ENCODE measurements around the gene TYSND1. TPM values are rescaled to one million over a fixed set of nuclear protein-coding genes. Genes with fewer than 3 reads are reported as not detected.

TYSND1 gene
- total RNA-seq, 1 experiment from 2014 or later: 78.2 TPM

- CTCF ChIA-PET: no interaction called here
- POLR2A ChIA-PET (ENCODE audit: unreplicated experiment): no interaction called here
- no peak; the same call in 1 of the 2 replicates for ATAC-seq
- no peaks in the 10 kb centered on the region for H4K20me1 ChIP-seq (ENCODE audit: low read length)
- no peak overlapping the region for H3K27ac ChIP-seq (ENCODE audit: low read length)
- no peaks in the 10 kb centered on the region for H3K27me3 ChIP-seq (ENCODE audit: low read length)
- H2AFZ ChIP-seq (ENCODE audit: low read length): no peak overlapping the region
- BruUV-seq (replicated peaks): no TSS peak
- H3K36me3 ChIP-seq (ENCODE audit: low read depth, low read length): peaks cover 7% of the 10 kb centered on the region; the same call in 1 of the 2 replicates
- no peak for DNase-seq
- intact Hi-C loops (cut with micrococcal nuclease): no loop called here
- no peak overlapping the region for H3K4me3 ChIP-seq (ENCODE audit: low read length)
- no peaks in the 10 kb centered on the region for H3K9me3 ChIP-seq (ENCODE audit: low read length)
- H3K4me1 ChIP-seq (ENCODE audit: insufficient read depth, low read length): peaks cover 10% of the 10 kb centered on the region
- no peaks in the 10 kb centered on the region for H3F3A ChIP-seq (ENCODE audit: low read length, unreplicated experiment)
- no peak overlapping the region for H3K9ac ChIP-seq (ENCODE audit: low read length)
- no peaks in the 10 kb centered on the region for H3K9me2 ChIP-seq (replicated peaks; ENCODE audit: low read length)
- TF ChIP-seq EZH2 (IDR thresholded peaks at IDR 0.05; ENCODE audit: low read length, unreplicated experiment): no peak
- no peak for TF ChIP-seq EZH2phosphoT487 (IDR thresholded peaks at IDR 0.05; ENCODE audit: borderline replicate concordance, low read length)
- TF ChIP-seq CTCF (conservative IDR thresholded peaks at IDR 0.05; ENCODE audit: low read depth, low read length): no peak
- peaks cover 27% of the 10 kb centered on the region for H3K79me2 ChIP-seq (ENCODE audit: low read length)
- no peak overlapping the region for H3K4me2 ChIP-seq (ENCODE audit: low read length)
Observed at GRCh38 chr10:70125918-70126552, 20.5 kb downstream of the TYSND1 start.

- no peak for DNase-seq
- no peaks in the 10 kb centered on the region for H3K9me2 ChIP-seq (replicated peaks; ENCODE audit: low read length)
- intact Hi-C loops (cut with micrococcal nuclease): no loop called here
- BruUV-seq (replicated peaks): no TSS peak
- no peaks in the 10 kb centered on the region for H3K9me3 ChIP-seq (ENCODE audit: low read length)
- H4K20me1 ChIP-seq (ENCODE audit: low read length): no peaks in the 10 kb centered on the region
- H3K4me3 ChIP-seq (ENCODE audit: low read length): no peak overlapping the region
- no peak overlapping the region for H2AFZ ChIP-seq (ENCODE audit: low read length)
- ChIA-PET CTCF (no interaction called here), POLR2A (ENCODE audit: unreplicated experiment) (interaction anchor here (0.6 kb wide), 1 partner anchor 66 kb away, joined by 15 read pairs; no protein-coding TSS in a partner anchor)
- H3K4me1 ChIP-seq (ENCODE audit: insufficient read depth, low read length): no peaks in the 10 kb centered on the region
- H3K9ac ChIP-seq (ENCODE audit: low read length): no peak overlapping the region
- no peak for TF ChIP-seq EZH2phosphoT487 (IDR thresholded peaks at IDR 0.05; ENCODE audit: borderline replicate concordance, low read length)
- no peak for TF ChIP-seq CTCF (conservative IDR thresholded peaks at IDR 0.05; ENCODE audit: low read depth, low read length)
- no peak for TF ChIP-seq EZH2 (IDR thresholded peaks at IDR 0.05; ENCODE audit: low read length, unreplicated experiment)
- no peak overlapping the region for H3K4me2 ChIP-seq (ENCODE audit: low read length)
- H3K79me2 ChIP-seq (ENCODE audit: low read length): peaks cover 16% of the 10 kb centered on the region
- H3F3A ChIP-seq (ENCODE audit: low read length, unreplicated experiment): no peaks in the 10 kb centered on the region
- ATAC-seq: no peak
- H3K27ac ChIP-seq (ENCODE audit: low read length): no peak overlapping the region
- peaks cover 15% of the 10 kb centered on the region for H3K36me3 ChIP-seq (ENCODE audit: low read depth, low read length)
- H3K27me3 ChIP-seq (ENCODE audit: low read length): no peaks in the 10 kb centered on the region
Observed at GRCh38 chr10:70124918-70125317, 21.6 kb downstream of the TYSND1 start.

DNA sequence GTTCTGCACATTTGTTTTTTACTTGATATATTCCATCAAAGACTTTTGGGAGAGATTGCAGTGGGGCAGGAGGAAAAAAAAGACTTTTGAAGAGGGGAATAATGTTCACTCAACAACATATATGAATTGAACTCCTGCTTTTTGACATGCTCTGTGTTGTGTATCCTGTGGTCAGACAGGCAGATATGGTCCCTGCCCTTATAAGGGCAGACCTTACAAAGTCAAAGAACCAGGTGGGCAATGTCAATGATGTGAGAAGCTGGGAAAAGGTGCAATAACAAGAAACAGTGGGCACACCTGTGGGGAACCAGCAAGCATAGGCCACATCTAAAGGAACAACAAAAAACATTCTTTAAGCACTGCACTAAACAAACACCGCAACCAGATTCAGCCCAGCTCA lies 22.1 kb downstream of the TYSND1 start:
- no peak for TF ChIP-seq EZH2phosphoT487 (IDR thresholded peaks at IDR 0.05; ENCODE audit: borderline replicate concordance, low read length)
- Histone ChIP-seq H2AFZ (ENCODE audit: low read length) (no peak overlapping the region), H3K9me3 (ENCODE audit: low read length) (no peaks in the 10 kb centered on the region), H3K4me1 (ENCODE audit: insufficient read depth, low read length) (no peaks in the 10 kb centered on the region), H3K4me3 (ENCODE audit: low read length) (no peak overlapping the region), H3F3A (ENCODE audit: low read length, unreplicated experiment) (no peaks in the 10 kb centered on the region), H4K20me1 (ENCODE audit: low read length) (no peaks in the 10 kb centered on the region), H3K27me3 (ENCODE audit: low read length) (no peaks in the 10 kb centered on the region), H3K27ac (ENCODE audit: low read length) (no peak overlapping the region), H3K9ac (ENCODE audit: low read length) (no peak overlapping the region), H3K36me3 (ENCODE audit: low read depth, low read length) (peaks cover 19% of the 10 kb centered on the region), H3K9me2 (replicated peaks; ENCODE audit: low read length) (no peaks in the 10 kb centered on the region), H3K79me2 (ENCODE audit: low read length) (peaks cover 11% of the 10 kb centered on the region), H3K4me2 (ENCODE audit: low read length) (no peak overlapping the region)
- no peak for DNase-seq
- BruUV-seq (replicated peaks): no TSS peak
- intact Hi-C loops (cut with micrococcal nuclease): no loop called here
- ChIA-PET CTCF (no interaction called here), POLR2A (ENCODE audit: unreplicated experiment) (interaction anchor here (0.6 kb wide), 1 partner anchor 67 kb away, joined by 15 read pairs; no protein-coding TSS in a partner anchor)
- ATAC-seq: no peak

Measured in PC-3 (cell line).